GM19035 (cell line): ENCODE measurements around the gene CBLC.
A peak's percentile ranks its signal among the peaks of the same experiment; 100 is the strongest.

Source experiments
- ATAC-seq: cut with Tn5 transposase; IDR thresholded peaks from one replicate; pipeline ENCODE4 v1.9.1; 2021; ENCODE audit not compliant: unreplicated experiment

Gene CBLC

DNA sequence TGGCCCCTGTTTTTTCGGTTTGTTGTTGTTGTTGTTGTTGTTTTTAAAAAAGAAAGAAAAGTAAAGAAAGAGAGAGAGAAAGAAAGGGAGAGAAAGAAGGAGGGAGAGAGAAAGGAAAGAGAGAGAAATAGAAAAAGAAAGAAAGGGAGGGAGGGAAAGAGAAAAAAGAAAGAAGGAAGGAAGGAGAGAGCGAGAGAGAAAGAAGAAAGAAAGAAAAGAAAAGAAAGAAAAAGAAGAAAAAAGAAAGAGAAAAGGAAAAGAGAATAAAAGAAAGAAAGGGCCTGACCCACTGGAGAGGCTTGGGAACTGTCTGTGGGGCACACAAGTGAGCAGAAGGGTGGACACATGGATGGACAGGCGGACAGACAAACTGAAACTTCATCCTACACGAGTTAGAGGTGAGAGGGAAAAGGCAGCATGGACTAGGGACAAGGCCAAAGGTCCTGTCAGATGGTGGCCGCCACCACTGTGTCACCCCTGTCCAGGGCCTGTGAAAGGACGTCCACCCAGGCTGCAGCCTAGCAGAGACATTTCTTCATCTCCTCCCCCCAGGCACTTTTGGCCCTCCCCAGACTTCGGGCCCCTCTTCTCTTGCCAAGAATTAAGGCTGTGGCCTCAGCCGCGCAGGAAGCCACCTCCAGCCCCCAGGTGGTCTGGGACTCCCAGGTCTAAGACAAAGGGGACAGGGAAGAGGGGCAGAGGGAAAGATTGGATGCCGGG, 22.1 kb downstream of the CBLC start:
- no peak for ATAC-seq

DNA sequence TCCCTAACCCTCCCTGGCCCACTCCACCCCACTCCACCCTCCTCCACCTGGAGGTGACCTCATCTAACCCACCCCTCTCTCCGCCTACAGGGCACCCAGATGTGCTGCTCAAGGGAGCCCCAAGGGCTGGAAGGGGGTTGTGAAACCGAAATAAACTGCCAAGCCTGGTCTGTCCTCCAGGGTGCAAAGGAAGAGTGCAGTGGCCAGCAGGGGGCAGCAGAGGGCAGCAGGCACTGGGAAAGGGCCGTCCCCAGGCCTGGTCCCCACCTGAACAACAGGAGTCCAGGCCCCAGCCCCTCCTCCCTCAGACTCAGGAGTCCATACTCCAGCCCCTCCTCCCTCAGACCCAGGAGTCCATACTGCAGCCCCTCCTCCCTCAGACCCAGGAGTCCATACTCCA, 22.8 kb downstream of the CBLC start:
- ATAC-seq, result peak; percentile 63

DNA sequence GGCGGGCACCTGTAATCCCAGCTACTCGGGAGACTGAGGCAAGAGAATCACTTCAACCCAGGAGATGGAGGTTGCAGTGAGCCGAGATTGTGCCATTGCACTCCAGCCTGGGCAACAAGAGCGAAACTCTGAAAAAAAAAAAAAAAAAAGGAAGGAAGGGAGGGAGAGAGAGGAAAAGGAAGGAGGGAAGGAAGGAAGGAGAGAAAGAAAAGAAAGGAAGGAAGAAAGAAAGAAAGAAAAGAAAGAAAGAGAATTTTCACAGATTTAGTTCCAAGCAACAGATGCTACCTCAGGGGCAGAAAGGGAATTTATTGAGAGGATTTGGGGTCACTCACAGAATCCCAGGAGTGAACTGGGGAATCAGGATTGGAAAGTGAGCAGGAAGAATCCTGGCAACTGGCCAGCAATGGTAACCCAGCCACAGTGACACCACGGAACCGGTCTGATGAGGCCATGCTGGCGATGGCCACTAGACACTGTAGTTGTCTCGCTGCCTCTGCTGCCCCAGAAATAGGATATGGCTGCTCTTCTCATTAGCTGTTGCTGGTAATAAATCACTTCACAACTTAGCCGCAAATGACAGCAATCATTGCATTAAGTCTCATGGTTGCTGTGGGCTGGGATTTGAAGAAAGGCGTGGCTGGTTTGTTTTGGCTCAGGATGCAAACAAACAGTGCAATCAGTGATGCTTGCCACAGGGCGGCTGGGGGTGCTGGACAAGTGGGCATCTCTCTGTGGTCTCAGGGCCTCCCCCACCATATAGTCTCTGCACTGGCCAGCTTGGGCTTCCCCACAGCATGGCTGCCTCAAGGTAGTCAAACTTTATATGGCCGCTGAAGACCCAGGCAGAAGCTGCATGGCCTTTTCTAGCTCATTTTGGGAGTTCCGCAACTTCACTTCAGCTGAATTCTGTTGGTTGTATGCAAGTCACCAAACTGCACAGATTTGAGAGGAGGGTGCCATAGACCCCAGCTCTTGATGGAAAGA, 26.0 kb downstream of the CBLC start:
- no peak for ATAC-seq

DNA sequence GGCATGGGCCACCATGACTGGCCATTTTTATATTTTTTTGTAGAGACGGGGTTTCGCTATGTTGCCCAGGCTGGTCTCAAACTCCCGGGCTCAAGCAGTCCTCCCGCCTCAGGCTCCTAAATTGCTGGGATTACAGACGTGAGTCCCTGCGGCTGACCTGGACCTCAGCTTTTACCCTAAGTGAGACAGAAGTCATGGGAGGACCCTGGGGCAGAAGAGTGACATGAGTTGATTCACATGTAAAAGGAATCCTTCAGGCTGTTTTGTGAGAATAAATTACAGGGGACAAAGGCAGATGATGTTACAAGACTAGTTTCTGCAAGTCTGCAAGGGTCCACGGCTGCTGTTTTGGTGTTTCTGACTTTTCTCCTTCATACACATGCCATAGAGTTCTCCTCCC, 28.6 kb downstream of the CBLC start:
- ATAC-seq, result no peak

DNA sequence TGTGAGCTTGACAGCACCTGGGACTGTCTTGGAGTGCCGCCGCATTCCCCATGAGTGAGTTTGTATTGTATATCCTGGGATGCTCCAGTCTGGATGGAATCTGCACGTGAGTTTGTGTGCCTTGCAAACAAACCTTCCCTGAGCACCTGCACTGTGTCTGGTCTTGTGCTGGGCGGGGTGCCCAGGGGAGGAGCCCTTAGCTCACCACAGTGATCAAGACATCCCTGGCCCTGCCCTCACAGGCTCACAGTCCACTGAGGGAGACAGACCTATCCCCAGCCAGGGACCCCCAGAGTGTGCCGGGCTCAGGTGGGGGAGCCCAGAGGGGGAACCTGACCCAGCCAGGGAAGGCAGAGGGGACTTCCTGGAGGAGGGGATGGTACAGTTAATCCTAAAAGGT, 29.5 kb downstream of the CBLC start:
- ATAC-seq, result no peak

DNA sequence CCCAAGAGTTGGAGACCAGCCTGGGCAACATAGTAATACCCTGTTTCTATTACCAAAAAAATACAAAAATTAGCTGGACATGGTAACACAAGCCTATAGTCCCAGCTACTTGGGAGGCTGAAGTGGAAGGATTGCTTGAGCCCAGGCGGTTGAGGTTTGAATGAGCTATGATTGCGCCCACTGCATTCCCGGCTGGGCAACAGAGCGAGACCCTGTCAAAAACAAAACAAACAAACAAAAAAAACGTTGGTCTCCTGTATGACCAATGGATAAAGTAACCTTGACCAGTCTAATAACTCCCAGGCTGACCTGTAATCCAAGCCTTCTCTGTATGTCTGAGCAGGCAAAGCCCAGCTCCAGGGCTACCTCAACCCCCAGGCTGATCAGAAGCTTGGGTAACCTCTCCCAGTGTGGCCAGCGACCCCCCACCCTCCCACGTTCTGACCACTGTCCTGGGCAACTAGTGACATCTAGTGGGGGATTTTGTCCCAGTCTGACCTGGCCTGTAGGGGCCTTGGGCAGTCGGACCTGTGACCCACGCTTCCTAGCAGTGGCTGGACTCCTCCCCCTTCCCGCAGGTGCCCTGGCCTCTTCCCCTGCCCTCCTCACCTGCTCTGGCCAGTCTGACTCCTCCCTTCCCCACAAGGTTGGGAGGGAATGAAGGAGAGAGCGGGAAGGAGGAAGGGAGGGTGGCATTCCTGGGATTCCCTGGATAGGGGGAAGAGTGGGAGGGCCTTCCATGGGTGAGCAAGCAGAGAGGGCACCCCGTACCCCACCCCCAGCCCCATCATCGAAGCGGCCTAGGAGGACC, 30.2 kb downstream of the CBLC start:
- no peak for ATAC-seq

DNA sequence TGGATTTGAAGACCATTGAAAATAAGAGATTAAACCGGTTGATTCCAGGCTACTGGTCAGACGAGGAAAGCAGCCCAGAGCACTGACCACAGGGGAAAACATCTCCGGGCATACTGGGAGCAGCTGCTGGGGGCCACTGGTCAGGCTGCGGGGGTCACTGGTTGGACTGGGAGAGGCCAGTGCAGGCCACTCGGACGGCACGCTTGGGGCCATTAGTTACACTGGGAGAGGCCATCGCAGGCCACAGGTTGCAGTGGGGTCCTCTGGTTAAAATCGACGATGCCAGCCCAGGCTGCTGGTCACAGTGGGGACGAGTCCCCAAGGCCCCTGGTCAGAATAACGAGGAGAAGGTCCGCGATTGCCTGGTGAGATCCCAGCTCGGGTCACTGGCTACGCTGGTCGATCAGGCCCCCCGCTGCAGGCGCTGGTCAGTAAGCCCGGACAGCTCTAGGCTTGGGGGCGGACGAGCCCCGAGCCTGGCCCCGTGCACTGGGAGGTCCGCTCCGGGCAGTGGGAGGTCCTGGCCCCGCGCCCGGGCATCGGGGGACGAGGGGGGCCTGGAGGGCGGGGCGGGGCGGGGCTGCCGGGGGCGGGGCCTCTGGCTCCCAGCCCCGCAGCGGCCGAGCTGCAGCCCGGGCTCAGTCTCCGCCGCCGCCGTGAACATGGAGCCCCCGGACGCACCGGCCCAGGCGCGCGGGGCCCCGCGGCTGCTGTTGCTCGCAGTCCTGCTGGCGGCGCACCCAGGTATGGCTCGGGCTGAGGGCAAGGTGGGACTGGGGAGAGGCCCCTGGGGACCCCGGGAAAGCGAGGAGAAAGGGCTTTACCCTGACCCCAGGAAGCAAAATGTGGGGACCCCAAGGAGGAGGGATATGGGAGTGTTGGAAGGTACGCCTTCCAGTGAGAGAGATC, 31.0 kb downstream of the CBLC start, which contains the start of gene BCAM:
TSS of gene BCAM (plus strand) at position 641 of the 909 bp plus-strand sequence. CDS start at position 663, 22 bp downstream.
- ATAC-seq, result no peak

DNA sequence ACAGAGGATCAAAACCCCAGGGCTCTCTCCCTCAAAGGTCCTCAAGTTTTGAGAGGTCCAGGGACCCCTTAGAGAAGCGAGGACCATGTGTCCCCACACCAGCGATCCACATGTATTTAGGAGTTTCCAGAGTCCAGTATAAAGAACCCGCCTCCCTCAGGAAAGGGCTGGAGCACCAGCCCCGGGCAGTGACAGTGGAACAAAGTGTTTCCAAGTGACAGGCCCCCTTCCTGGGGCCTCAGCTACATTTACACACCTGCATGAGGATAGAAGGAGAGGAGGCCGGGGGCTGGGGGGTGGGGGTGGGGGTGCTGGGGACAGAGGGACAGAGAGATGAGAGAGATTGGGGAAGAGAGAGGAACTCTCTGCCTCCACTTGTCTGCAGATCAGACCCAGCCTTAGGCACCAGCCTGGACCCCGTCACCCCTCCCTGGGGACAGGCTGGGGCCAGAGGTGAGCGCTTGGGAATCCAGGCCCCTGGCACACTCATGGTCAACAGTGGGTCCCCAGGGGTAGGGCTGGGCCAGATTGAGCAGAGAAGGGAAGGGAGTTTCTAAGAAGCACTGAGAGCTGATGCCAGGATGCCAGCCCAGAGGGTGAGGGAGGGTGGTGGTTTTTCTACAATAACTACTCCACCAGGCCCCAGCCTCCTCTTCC, 32.0 kb downstream of the CBLC start:
- no peak for ATAC-seq

DNA sequence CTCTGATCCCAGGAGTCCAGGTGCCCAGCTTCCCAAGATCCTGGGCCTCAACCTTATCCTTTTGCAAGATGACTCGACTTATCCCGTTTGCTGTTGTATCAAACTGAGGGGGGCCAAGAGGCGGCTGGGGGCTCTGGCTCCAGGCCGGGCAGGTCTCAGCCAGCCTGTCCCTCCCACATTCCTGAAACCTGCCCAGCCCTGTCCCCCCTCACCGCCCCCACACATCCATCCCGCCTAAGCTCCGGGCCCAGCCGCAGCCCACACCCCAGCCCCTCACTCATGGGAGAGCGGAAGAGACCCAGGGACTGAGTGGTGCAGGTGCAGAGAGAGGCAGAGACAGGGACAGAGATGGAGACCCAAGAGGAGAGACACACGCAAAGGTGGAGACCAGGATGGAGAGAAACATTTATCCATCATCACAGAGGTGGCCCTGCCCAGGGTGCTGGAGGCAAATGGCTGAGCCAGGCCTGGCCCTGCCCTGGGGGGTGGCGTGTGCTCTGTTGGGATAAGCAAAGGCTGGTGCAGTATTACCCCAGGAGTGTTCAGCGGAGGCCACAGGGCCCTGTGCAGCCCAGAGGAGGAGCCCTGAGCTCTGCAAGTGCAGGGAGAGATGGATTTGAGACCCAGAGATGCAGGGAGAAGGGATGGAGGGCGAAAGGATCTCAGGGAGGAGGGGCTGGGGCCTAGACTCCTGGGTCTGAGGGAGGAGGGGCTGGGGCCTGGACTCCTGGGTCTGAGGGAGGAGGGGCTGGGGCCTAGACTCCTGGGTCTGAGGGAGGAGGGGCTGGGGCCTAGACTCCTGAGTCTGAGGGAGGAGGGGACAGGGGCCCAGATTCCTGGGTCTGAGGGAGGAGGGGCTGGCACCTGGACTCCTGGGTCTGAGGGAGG, 32.8 kb downstream of the CBLC start:
- ATAC-seq, result no peak

DNA sequence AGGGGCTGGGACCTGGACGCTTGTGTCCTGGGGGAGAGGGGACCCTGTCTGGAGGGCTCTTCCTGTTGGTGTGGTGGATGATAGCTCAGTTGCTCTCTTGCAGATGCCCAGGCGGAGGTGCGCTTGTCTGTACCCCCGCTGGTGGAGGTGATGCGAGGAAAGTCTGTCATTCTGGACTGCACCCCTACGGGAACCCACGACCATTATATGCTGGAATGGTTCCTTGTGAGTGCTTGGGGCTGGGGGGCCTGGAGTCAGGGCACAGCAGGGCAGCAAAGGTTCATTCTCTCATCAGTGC, 33.4 kb downstream of the CBLC start:
- ATAC-seq, result no peak

DNA sequence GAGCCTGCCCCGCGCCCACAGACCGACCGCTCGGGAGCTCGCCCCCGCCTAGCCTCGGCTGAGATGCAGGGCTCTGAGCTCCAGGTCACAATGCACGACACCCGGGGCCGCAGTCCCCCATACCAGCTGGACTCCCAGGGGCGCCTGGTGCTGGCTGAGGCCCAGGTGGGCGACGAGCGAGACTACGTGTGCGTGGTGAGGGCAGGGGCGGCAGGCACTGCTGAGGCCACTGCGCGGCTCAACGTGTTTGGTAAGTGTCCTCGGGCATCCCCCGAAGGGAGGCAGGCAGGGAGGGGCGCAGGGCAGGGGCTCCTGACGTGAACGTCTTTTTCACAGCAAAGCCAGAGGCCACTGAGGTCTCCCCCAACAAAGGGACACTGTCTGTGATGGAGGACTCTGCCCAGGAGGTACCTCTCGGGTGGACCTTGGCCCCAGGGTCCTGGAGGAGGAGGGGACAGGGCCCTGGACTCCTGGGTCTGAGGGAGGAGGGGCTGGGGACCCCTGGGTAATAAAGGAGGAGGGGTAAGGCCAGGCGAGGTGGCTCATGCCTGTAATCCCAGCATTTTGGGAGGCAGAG, 34.5 kb downstream of the CBLC start:
- no peak for ATAC-seq

DNA sequence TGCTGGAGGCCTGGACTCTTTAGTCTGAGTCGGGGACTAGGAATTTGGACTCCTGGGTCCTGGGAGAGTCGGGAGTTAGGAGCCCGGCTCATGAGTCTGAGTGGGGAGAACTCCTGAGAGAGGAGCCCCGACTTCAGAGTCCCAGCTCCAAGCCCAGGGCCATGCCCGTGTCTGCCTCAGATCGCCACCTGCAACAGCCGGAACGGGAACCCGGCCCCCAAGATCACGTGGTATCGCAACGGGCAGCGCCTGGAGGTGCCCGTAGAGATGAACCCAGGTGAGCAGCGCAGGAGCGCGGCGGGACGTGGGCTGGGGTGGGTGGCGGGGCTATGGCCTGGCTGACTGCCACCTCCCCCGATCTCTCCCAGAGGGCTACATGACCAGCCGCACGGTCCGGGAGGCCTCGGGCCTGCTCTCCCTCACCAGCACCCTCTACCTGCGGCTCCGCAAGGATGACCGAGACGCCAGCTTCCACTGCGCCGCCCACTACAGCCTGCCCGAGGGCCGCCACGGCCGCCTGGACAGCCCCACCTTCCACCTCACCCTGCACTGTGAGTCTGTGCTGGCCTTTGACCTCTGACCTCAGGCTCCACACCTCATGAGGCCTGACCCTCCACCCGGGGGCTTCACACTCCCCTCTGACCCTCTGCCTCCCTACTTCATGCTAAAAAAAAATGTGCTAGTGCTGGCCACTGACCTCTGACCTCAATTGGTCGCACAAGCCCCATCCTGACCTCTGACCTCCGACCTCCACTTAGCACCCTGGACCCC, 35.6 kb downstream of the CBLC start:
- ATAC-seq, result no peak

DNA sequence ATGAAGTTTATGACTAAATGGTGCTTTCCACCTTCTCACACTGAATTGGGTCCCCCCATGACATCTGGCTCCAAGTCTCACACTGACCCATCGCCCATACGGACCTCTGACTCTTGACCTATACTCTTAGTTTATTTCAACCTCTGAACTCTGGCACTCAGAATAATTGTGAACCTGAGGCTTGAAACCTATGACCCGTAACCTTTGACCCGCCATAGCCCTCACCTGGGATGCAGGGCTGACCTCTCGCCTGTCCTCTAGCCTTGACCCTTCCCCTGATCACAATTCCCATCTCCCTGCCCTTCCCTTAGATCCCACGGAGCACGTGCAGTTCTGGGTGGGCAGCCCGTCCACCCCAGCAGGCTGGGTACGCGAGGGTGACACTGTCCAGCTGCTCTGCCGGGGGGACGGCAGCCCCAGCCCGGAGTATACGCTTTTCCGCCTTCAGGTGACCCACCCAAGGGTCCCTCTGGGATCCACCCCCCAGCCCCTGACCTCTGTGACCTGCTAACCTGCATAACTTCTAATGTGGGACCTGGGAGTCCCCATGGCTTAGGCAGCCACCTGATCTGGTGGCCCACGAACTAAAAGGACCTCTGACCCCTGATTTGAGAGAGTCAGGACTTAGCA, 36.3 kb downstream of the CBLC start:
- no peak for ATAC-seq

DNA sequence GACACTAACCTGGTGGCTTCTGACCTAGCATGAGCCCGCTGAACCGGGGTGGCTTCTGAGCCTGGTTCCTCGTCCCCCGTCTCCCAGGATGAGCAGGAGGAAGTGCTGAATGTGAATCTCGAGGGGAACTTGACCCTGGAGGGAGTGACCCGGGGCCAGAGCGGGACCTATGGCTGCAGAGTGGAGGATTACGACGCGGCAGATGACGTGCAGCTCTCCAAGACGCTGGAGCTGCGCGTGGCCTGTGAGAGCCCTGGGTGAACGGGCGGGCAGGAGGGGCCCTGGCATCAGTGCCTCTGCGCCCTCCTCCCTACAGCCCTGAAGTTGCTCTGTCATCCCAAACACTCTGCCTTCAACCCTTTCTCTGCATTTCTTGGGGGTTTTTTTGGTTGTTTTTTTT, 36.8 kb downstream of the CBLC start:
- ATAC-seq, result no peak

DNA sequence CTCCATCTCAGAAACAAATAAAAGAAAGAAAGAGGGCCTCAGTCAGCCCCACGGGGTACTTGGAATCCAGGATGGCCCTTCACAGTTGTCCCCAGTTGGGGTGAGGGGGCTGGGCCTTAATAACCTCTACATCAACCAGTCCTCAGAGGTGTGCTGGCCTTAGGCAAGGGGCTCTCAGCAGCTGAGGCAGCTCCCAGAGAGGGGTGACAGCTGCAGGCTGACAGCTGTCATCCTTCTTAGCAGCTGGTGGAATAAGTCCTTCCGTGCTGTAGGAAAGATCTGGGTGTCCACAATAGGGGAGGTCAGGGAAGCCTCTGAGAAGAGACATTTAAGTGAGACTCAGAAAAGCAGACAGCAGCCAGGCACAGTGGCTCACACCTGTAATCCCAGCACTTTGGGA, 38.6 kb downstream of the CBLC start:
- ATAC-seq, result no peak

DNA sequence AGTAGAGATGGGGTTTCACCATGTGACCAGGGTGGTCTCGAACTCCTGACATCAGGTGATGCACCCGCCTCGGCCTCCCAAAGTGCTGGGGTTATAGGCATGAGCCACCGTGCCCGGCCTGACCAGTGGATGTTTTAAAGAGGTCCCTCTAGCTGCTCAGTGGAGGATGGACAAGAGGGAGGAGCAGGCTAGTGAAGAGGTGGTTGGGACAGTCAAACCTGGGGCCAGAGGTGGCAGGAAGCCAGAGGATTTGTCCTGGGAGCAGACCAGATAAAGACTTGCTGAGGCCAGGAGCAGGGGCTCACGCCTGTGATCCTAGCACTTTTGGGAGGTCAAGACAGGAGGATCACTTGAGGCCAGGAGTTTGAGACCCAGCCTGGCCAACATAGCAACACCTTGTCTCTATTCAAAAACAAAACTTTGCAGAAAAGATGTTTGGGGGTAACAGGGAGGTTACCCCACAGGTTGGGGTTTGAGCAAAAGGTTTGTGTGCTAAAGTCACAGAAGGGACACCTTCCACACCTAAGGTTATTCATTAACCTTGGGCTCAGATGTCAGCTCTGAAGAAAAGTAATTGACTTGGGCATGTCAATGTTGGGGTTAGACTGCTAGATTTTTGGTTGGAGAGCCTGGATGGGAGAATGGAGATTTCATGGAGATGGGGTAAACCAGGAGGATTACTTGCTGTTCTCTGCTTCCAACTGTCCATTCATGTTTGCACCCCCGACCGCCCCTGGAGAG, 40.2 kb downstream of the CBLC start:
- no peak for ATAC-seq
